HCT116 (cell line): ENCODE measurements around the gene FAM163B. TPM values are rescaled to one million over a fixed set of nuclear protein-coding genes. Genes with fewer than 3 reads are reported as not detected.

Experiments
- ATAC-seq: fragments of 200-7000 bp; cut with Tn5 transposase; 2 replicates; pipeline ENCODE4 v1.9.1; 2020; ENCODE audit warnings: mild to moderate bottlenecking, moderate library complexity
- BruUV-seq: library from RNA; stranded (reverse); fragments of 400-500 nt; replicated peaks from 2 replicates; lab custom pipeline; 2021; lab: Mats Ljungman, UMichigan
- CTCF ChIA-PET: fragments of 300-600 bp; sonication (Branson Sonifier 250); formaldehyde crosslinking; loops from one replicate; lab custom pipeline; 2021; ENCODE audit warnings: antibody characterized with exemption; lab: Charles Lee
- POLR2A ChIA-PET: fragments of 300-600, 350-600 bp; sonication (Branson Sonifier 250); formaldehyde crosslinking; loops from one replicate; lab custom pipeline; 2021; ENCODE audit warnings: antibody characterized with exemption; lab: Charles Lee
- RAD21 ChIA-PET, 2 experiments: fragments of 300-600 bp; sonication (Branson Sonifier 250); formaldehyde crosslinking; loops; one replicate each; lab custom pipeline; 2023; ENCODE audit warnings: low total read pairs in 2 of 2; ENCODE audit not compliant: uncharacterized antibody in 2 of 2, unreplicated experiment in 2 of 2, low non-redundant PET in 1 of 2; lab: Charles Lee
- DNase-seq: peaks from one replicate; pipeline ENCODE4 v3.0.0-alpha.2; 2010; ENCODE audit warnings: low read depth, low spot score
- H2AFZ ChIP-seq: fragments of 200-600 bp; shearing (Covaris generic), sonication (generic); 2 replicates; pipeline ENCODE4 v1.6.1; 2017; ENCODE audit warnings: low read depth, mixed run types, mixed read lengths, antibody characterized with exemption, low read length; ENCODE audit not compliant: poor library complexity, severe bottlenecking
- H3K27ac ChIP-seq: 2 replicates; pipeline ENCODE4 v1.5.1; 2012; ENCODE audit warnings: low read depth, low read length
- H3K27me3 ChIP-seq: fragments of 200-600 bp; sonication (generic); 2 replicates; pipeline ENCODE4 v1.6.1; 2016; ENCODE audit warnings: mixed run types, low read length, mixed read lengths; ENCODE audit not compliant: insufficient read depth
- H3K36me3 ChIP-seq, 2 experiments: fragments of 200-500 bp in 1 of 2; fragments of 200-600 bp in 1 of 2; sonication (Bioruptor generic) in 1 of 2; sonication (generic) in 1 of 2; 2 replicates each; pipeline versions ENCODE4 v1.5.1 to v1.6.1; 2014 to 2016; ENCODE audit warnings: low read length in 2 of 2, inconsistent platforms in 1 of 2, mixed read lengths in 1 of 2, mixed run types in 1 of 2; ENCODE audit not compliant: insufficient read depth in 2 of 2, control insufficient read depth in 1 of 2
- H3K4me1 ChIP-seq, 2 experiments: fragments of 200-600 bp in 1 of 2; sonication (generic) in 1 of 2; 2 replicates each; pipeline versions ENCODE4 v1.5.1 to v1.6.1; 2012 to 2017; ENCODE audit warnings: low read length in 2 of 2, inconsistent platforms in 1 of 2, mild to moderate bottlenecking in 1 of 2, mixed read lengths in 1 of 2, mixed run types in 1 of 2, moderate library complexity in 1 of 2; ENCODE audit not compliant: insufficient read depth in 2 of 2, control insufficient read depth in 1 of 2
- H3K4me2 ChIP-seq: fragments of 200-600 bp; sonication (generic); 2 replicates; pipeline ENCODE4 v1.6.1; 2017; ENCODE audit warnings: mixed run types, low read length, mixed read lengths
- H3K4me3 ChIP-seq, 2 experiments: fragments of 200-600 bp in 1 of 2; sonication (generic) in 1 of 2; replicated peaks in 1 of 2; 2 replicates each; pipeline ENCODE4 v1.5.1; 2011 to 2016; ENCODE audit warnings: low read length in 2 of 2, control low read depth in 1 of 2, low read depth in 1 of 2, mild to moderate bottlenecking in 1 of 2, mixed read lengths in 1 of 2, mixed run types in 1 of 2
- H3K79me2 ChIP-seq: fragments of 200-600 bp; sonication (generic); 2 replicates; pipeline ENCODE4 v1.6.1; 2017; ENCODE audit warnings: mild to moderate bottlenecking, mixed run types, low read length, moderate library complexity, mixed read lengths; ENCODE audit not compliant: insufficient read depth
- H3K9ac ChIP-seq: fragments of 200-600 bp; sonication (generic); 2 replicates; pipeline ENCODE4 v1.6.1; 2016; ENCODE audit warnings: low read length, mixed read lengths
- H3K9me2 ChIP-seq: fragments of 200-600 bp; sonication (generic), shearing (Covaris generic); 2 replicates; pipeline ENCODE4 v1.6.1; 2017; ENCODE audit warnings: mixed run types, mild to moderate bottlenecking, moderate library complexity; ENCODE audit not compliant: insufficient read depth
- H3K9me3 ChIP-seq, 2 experiments: fragments of 200-500 bp in 1 of 2; fragments of 200-600 bp in 1 of 2; sonication (Bioruptor generic) in 1 of 2; sonication (generic) in 1 of 2; 2 replicates each; pipeline ENCODE4 v1.6.1; 2014 to 2017; ENCODE audit warnings: low read length in 2 of 2, mixed read lengths in 2 of 2, inconsistent platforms in 1 of 2, low read depth in 1 of 2, mild to moderate bottlenecking in 1 of 2, mixed run types in 1 of 2, moderate library complexity in 1 of 2; ENCODE audit not compliant: control insufficient read depth in 1 of 2, insufficient read depth in 1 of 2
- H4K20me1 ChIP-seq: fragments of 200-600 bp; sonication (generic), shearing (Covaris generic); 2 replicates; pipeline ENCODE4 v1.6.1; 2017; ENCODE audit warnings: mixed run types, mild to moderate bottlenecking, moderate library complexity; ENCODE audit not compliant: insufficient read depth
- CBX3 ChIP-seq: IDR thresholded peaks from 2 replicates; pipeline ENCODE4 v1.6.1; 2012; ENCODE audit warnings: low read depth
- CEBPB ChIP-seq: IDR thresholded peaks from 2 replicates; pipeline ENCODE4 v1.6.1; 2012; ENCODE audit warnings: low read depth
- EGR1 ChIP-seq: IDR thresholded peaks from 2 replicates; pipeline ENCODE4 v1.6.1; 2012; ENCODE audit warnings: low read depth
- EZH2 ChIP-seq: fragments of 200-600 bp; sonication (generic); IDR thresholded peaks from 2 replicates; pipeline ENCODE4 v1.6.1; 2017; ENCODE audit warnings: antibody characterized with exemption, mixed run types
- EZH2phosphoT487 ChIP-seq: fragments of 200-600 bp; IDR thresholded peaks from 2 replicates; pipeline ENCODE4 v1.6.1; 2018; ENCODE audit warnings: antibody characterized with exemption, borderline replicate concordance
- FOSL1 ChIP-seq: IDR thresholded peaks from 2 replicates; pipeline ENCODE4 v1.6.1; 2012; ENCODE audit warnings: low read depth
- JUND ChIP-seq: IDR thresholded peaks from 2 replicates; pipeline ENCODE4 v1.6.1; 2012
- POLR2A ChIP-seq: IDR thresholded peaks from 2 replicates; pipeline ENCODE4 v1.7.0; 2011; ENCODE audit warnings: borderline replicate concordance; ENCODE audit not compliant: insufficient read depth, insufficient read length; ENCODE audit errors: extremely low read depth
- RAD21 ChIP-seq: IDR thresholded peaks from 2 replicates; pipeline ENCODE4 v1.6.1; 2012; ENCODE audit warnings: low read depth, mild to moderate bottlenecking
- SP1 ChIP-seq: IDR thresholded peaks from 2 replicates; pipeline ENCODE4 v1.6.1; 2012; ENCODE audit warnings: low read depth
- SRF ChIP-seq: IDR thresholded peaks from 2 replicates; pipeline ENCODE4 v1.6.1; 2012; ENCODE audit warnings: low read depth
- YY1 ChIP-seq: IDR thresholded peaks from 2 replicates; pipeline ENCODE4 v1.6.1; 2011; ENCODE audit warnings: low read length, low read depth, moderate library complexity, mild to moderate bottlenecking; ENCODE audit not compliant: insufficient replicate concordance; ENCODE audit errors: extremely low read depth
- ZFX ChIP-seq: fragments of 450-650 bp; IDR thresholded peaks from 2 replicates; pipeline ENCODE4 v1.6.1; 2017
- intact Hi-C: fragments of 100-400 bp; cut with micrococcal nuclease; formaldehyde crosslinking; loops from 2 replicates; pipeline ENCODE4 v1.10.0; 2022
- total RNA-seq: library from RNA; stranded (reverse); gene quantifications from one replicate; pipeline ENCODE4 v1.2.1, GENCODE V29; 2021; ENCODE audit not compliant: unreplicated experiment
- TF ChIP-seq, protein P1 (sequence below): IDR thresholded peaks from 2 replicates; pipeline ENCODE4 v1.6.1; 2012
- TF ChIP-seq, protein P2 (sequence below): IDR thresholded peaks from 2 replicates; pipeline ENCODE4 v1.6.1; 2011; ENCODE audit warnings: mild to moderate bottlenecking, low read length, moderate library complexity; ENCODE audit not compliant: insufficient replicate concordance; ENCODE audit errors: extremely low read depth
- TF ChIP-seq, protein P3 (sequence below), 3 experiments: fragments of 200-600 bp in 1 of 3; sonication (generic) in 1 of 3; IDR thresholded peaks in 2 of 3; conservative IDR thresholded peaks in 1 of 3; 2 replicates each; pipeline ENCODE4 v1.5.1; 2012 to 2017; ENCODE audit warnings: low read depth in 2 of 3, low read length in 2 of 3, antibody characterized with exemption in 1 of 3, borderline replicate concordance in 1 of 3, control low read depth in 1 of 3, mild to moderate bottlenecking in 1 of 3, mixed read lengths in 1 of 3, mixed run types in 1 of 3, moderate library complexity in 1 of 3; ENCODE audit not compliant: insufficient read depth in 1 of 3
- TF ChIP-seq, protein P4 (sequence below): IDR thresholded peaks from 2 replicates; pipeline ENCODE4 v1.6.1; 2012; ENCODE audit warnings: low read depth

Gene FAM163B
- total RNA-seq, 1 experiment from 2014 or later, result not detected

DNA sequence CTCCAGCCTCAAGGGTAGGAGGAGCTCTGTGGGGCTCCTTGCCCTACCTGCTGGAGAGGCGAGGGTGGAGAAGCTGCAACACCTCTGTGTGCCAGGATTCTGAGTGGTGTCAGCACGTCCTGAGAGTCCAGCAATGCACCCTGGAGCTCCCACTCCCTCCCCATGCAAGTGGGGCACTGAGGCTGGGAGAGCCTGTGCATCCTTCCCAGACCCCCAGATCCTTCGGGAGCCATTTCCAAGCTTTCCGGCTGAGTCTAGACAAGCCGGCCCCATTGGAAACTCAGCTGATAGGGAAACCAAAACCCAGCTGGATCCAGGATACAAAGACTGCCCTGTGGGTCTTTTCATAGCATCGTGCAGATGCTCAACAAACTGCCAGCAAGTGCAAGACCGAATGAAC is 1.8 kb downstream of the FAM163B start:
- BruUV-seq, result no TSS peak
- no peak for DNase-seq
- Histone ChIP-seq H4K20me1 (no peaks in the 10 kb centered on the region), H2AFZ (no peak overlapping the region), H3K4me3 (no peak overlapping the region), H3K36me3 (no peaks in the 10 kb centered on the region), H3K27me3 (peaks cover 49% of the 10 kb centered on the region), H3K4me1 (no peaks in the 10 kb centered on the region), H3K79me2 (no peaks in the 10 kb centered on the region), H3K9me2 (no peaks in the 10 kb centered on the region), H3K27ac (no peak overlapping the region), H3K9ac (no peak overlapping the region), H3K9me3 (no peaks in the 10 kb centered on the region), H3K4me2 (no peak overlapping the region)
- TF ChIP-seq YY1, result no peak
- no peak for TF ChIP-seq SP1
- TF ChIP-seq EZH2phosphoT487, result no peak
- TF ChIP-seq RAD21, result no peak
- no peak for TF ChIP-seq JUND
- TF ChIP-seq, protein P1, sequence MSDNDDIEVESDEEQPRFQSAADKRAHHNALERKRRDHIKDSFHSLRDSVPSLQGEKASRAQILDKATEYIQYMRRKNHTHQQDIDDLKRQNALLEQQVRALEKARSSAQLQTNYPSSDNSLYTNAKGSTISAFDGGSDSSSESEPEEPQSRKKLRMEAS, result no peak
- TF ChIP-seq CBX3, result no peak
- TF ChIP-seq, protein P2, sequence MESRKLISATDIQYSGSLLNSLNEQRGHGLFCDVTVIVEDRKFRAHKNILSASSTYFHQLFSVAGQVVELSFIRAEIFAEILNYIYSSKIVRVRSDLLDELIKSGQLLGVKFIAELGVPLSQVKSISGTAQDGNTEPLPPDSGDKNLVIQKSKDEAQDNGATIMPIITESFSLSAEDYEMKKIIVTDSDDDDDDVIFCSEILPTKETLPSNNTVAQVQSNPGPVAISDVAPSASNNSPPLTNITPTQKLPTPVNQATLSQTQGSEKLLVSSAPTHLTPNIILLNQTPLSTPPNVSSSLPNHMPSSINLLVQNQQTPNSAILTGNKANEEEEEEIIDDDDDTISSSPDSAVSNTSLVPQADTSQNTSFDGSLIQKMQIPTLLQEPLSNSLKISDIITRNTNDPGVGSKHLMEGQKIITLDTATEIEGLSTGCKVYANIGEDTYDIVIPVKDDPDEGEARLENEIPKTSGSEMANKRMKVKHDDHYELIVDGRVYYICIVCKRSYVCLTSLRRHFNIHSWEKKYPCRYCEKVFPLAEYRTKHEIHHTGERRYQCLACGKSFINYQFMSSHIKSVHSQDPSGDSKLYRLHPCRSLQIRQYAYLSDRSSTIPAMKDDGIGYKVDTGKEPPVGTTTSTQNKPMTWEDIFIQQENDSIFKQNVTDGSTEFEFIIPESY, result no peak
- TF ChIP-seq EGR1, result no peak
- TF ChIP-seq FOSL1, result no peak
- TF ChIP-seq SRF, result no peak
- no peak for TF ChIP-seq POLR2A
- TF ChIP-seq, protein P3, sequence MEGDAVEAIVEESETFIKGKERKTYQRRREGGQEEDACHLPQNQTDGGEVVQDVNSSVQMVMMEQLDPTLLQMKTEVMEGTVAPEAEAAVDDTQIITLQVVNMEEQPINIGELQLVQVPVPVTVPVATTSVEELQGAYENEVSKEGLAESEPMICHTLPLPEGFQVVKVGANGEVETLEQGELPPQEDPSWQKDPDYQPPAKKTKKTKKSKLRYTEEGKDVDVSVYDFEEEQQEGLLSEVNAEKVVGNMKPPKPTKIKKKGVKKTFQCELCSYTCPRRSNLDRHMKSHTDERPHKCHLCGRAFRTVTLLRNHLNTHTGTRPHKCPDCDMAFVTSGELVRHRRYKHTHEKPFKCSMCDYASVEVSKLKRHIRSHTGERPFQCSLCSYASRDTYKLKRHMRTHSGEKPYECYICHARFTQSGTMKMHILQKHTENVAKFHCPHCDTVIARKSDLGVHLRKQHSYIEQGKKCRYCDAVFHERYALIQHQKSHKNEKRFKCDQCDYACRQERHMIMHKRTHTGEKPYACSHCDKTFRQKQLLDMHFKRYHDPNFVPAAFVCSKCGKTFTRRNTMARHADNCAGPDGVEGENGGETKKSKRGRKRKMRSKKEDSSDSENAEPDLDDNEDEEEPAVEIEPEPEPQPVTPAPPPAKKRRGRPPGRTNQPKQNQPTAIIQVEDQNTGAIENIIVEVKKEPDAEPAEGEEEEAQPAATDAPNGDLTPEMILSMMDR (IDR thresholded peaks at IDR 0.05 in 2 of 3, conservative IDR thresholded peaks at IDR 0.05 in 1 of 3; ENCODE audit: borderline replicate concordance in 1 of 3, insufficient read depth in 1 of 3, low read depth in 2 of 3, low read length in 2 of 3), result no peak
- TF ChIP-seq EZH2, result no peak
- no peak for TF ChIP-seq ZFX
- no peak for TF ChIP-seq CEBPB
- TF ChIP-seq, protein P4, sequence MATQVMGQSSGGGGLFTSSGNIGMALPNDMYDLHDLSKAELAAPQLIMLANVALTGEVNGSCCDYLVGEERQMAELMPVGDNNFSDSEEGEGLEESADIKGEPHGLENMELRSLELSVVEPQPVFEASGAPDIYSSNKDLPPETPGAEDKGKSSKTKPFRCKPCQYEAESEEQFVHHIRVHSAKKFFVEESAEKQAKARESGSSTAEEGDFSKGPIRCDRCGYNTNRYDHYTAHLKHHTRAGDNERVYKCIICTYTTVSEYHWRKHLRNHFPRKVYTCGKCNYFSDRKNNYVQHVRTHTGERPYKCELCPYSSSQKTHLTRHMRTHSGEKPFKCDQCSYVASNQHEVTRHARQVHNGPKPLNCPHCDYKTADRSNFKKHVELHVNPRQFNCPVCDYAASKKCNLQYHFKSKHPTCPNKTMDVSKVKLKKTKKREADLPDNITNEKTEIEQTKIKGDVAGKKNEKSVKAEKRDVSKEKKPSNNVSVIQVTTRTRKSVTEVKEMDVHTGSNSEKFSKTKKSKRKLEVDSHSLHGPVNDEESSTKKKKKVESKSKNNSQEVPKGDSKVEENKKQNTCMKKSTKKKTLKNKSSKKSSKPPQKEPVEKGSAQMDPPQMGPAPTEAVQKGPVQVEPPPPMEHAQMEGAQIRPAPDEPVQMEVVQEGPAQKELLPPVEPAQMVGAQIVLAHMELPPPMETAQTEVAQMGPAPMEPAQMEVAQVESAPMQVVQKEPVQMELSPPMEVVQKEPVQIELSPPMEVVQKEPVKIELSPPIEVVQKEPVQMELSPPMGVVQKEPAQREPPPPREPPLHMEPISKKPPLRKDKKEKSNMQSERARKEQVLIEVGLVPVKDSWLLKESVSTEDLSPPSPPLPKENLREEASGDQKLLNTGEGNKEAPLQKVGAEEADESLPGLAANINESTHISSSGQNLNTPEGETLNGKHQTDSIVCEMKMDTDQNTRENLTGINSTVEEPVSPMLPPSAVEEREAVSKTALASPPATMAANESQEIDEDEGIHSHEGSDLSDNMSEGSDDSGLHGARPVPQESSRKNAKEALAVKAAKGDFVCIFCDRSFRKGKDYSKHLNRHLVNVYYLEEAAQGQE, result no peak
- RAD21 ChIA-PET, result no interaction called here
- ATAC-seq, result no peak
- POLR2A ChIA-PET, result no interaction called here
- CTCF ChIA-PET, result interaction anchor here (0.7 kb wide), 1 partner anchor 18 kb away, joined by 3 read pairs; no protein-coding TSS in a partner anchor
- intact Hi-C loops, result no loop called here
